Measurements from ENCODE around the gene C3orf20. TPM values are rescaled to one million over a fixed set of nuclear protein-coding genes. Genes with fewer than 3 reads are reported as not detected.

Gene C3orf20
- total RNA-seq, 1 experiment from 2014 or later = not detected

DNA sequence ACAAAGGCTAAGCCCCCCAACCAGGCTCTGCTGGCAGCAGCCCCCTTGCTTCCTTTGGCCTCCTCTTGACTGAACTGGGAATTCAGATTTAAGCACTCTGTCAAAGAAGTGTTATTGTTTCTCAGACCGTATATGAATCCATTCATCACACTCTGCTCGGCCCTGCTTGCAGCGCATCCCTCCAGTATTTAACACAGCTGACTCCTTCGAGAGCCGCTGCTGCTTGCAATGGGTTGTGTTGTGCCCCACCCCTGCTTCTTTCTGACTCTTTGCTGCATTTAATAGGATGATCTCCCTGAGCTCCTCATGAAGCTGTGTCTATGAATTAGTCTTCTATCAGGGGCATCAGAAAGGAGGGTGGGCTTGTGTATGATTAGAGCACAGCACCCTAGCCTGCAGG lies 31.2 kb downstream of the C3orf20 start:
- ChIA-PET CTCF (no interaction called here), POLR2A (no interaction called here)
- intact Hi-C loops (cut with micrococcal nuclease; ENCODE audit: unreplicated experiment) = no loop called here
- ATAC-seq = no peak
- no peak for DNase-seq (ENCODE audit: low read depth, low spot score)
- no TSS peak for BruUV-seq (replicated peaks)
- Histone ChIP-seq H3K27me3 (ENCODE audit: control insufficient read depth, insufficient read depth, low read length) (no peaks in the 10 kb centered on the region), H3K27ac (ENCODE audit: low read length) (no peak overlapping the region), H3K4me3 (ENCODE audit: low read depth in 2 of 2, low read length in 2 of 2) (no peak overlapping the region), H3K36me3 (ENCODE audit: control insufficient read depth, insufficient read depth, low read length) (no peaks in the 10 kb centered on the region), H3K4me1 (ENCODE audit: control insufficient read depth, insufficient read depth, low read length) (no peaks in the 10 kb centered on the region), H3K9me3 (ENCODE audit: control insufficient read depth, insufficient read depth, low read depth, low read length) (no peaks in the 10 kb centered on the region)
- TF ChIP-seq, protein P1, sequence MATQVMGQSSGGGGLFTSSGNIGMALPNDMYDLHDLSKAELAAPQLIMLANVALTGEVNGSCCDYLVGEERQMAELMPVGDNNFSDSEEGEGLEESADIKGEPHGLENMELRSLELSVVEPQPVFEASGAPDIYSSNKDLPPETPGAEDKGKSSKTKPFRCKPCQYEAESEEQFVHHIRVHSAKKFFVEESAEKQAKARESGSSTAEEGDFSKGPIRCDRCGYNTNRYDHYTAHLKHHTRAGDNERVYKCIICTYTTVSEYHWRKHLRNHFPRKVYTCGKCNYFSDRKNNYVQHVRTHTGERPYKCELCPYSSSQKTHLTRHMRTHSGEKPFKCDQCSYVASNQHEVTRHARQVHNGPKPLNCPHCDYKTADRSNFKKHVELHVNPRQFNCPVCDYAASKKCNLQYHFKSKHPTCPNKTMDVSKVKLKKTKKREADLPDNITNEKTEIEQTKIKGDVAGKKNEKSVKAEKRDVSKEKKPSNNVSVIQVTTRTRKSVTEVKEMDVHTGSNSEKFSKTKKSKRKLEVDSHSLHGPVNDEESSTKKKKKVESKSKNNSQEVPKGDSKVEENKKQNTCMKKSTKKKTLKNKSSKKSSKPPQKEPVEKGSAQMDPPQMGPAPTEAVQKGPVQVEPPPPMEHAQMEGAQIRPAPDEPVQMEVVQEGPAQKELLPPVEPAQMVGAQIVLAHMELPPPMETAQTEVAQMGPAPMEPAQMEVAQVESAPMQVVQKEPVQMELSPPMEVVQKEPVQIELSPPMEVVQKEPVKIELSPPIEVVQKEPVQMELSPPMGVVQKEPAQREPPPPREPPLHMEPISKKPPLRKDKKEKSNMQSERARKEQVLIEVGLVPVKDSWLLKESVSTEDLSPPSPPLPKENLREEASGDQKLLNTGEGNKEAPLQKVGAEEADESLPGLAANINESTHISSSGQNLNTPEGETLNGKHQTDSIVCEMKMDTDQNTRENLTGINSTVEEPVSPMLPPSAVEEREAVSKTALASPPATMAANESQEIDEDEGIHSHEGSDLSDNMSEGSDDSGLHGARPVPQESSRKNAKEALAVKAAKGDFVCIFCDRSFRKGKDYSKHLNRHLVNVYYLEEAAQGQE (IDR thresholded peaks at IDR 0.05; ENCODE audit: insufficient read depth in 1 of 2, low read depth in 2 of 2, low read length in 1 of 2) = no peak
- TF ChIP-seq SIN3A (IDR thresholded peaks at IDR 0.05; ENCODE audit: borderline replicate concordance, insufficient read depth, low read depth, low read length) (no peak), TCF7L2 (IDR thresholded peaks at IDR 0.05; ENCODE audit: low read depth, low read length) (no peak), POLR2AphosphoS5 (IDR thresholded peaks at IDR 0.05; ENCODE audit: low read depth, low read length) (no peak)
- TF ChIP-seq, protein P2, sequence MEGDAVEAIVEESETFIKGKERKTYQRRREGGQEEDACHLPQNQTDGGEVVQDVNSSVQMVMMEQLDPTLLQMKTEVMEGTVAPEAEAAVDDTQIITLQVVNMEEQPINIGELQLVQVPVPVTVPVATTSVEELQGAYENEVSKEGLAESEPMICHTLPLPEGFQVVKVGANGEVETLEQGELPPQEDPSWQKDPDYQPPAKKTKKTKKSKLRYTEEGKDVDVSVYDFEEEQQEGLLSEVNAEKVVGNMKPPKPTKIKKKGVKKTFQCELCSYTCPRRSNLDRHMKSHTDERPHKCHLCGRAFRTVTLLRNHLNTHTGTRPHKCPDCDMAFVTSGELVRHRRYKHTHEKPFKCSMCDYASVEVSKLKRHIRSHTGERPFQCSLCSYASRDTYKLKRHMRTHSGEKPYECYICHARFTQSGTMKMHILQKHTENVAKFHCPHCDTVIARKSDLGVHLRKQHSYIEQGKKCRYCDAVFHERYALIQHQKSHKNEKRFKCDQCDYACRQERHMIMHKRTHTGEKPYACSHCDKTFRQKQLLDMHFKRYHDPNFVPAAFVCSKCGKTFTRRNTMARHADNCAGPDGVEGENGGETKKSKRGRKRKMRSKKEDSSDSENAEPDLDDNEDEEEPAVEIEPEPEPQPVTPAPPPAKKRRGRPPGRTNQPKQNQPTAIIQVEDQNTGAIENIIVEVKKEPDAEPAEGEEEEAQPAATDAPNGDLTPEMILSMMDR (IDR thresholded peaks at IDR 0.05) = no peak
- in situ Hi-C loops (cut with HindIII; ENCODE audit: low pct_unique_long_range_greater_than_20kb, low sequenced_read_pairs) = no loop called here

DNA sequence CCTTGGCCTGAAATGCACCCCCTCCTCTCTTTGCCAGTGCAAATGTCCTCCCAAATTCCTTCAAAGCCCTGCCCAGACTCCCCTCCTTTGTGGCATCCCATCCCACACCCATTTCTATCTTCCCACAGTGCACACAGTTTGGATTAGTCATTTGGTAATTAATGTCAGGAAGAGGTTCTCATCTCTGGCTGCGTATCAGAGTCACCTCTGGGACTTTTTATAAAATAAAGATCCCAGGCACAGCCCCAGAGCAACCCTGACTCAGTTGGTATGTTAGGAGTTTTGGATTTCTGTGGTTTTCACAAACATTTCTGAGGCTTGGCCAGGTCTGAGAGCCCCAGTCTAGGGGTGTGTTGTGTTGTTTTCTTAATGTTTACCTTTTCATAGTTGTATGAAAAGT lies 41.6 kb downstream of the C3orf20 start:
- intact Hi-C loops (cut with micrococcal nuclease; ENCODE audit: unreplicated experiment) (no loop called here), in situ Hi-C loops (cut with HindIII; ENCODE audit: low pct_unique_long_range_greater_than_20kb, low sequenced_read_pairs) (no loop called here)
- DNase-seq (ENCODE audit: low read depth, low spot score) (no peak), ATAC-seq (no peak)
- Histone ChIP-seq H3K27me3 (ENCODE audit: control insufficient read depth, insufficient read depth, low read length) (no peaks in the 10 kb centered on the region; the same call in 1 of the 2 replicates), H3K9me3 (ENCODE audit: control insufficient read depth, insufficient read depth, low read depth, low read length) (no peaks in the 10 kb centered on the region), H3K4me1 (ENCODE audit: control insufficient read depth, insufficient read depth, low read length) (no peaks in the 10 kb centered on the region), H3K27ac (ENCODE audit: low read length) (no peak overlapping the region), H3K36me3 (ENCODE audit: control insufficient read depth, insufficient read depth, low read length) (no peaks in the 10 kb centered on the region), H3K4me3 (ENCODE audit: low read depth in 2 of 2, low read length in 2 of 2) (no peak overlapping the region)
- ChIA-PET POLR2A (no interaction called here), CTCF (no interaction called here)
- TF ChIP-seq, protein P1 (IDR thresholded peaks at IDR 0.05; ENCODE audit: insufficient read depth in 1 of 2, low read depth in 2 of 2, low read length in 1 of 2) = no peak
- TF ChIP-seq POLR2AphosphoS5 (IDR thresholded peaks at IDR 0.05; ENCODE audit: low read depth, low read length) (no peak), TCF7L2 (IDR thresholded peaks at IDR 0.05; ENCODE audit: low read depth, low read length) (no peak), SIN3A (IDR thresholded peaks at IDR 0.05; ENCODE audit: borderline replicate concordance, insufficient read depth, low read depth, low read length) (no peak)
- TF ChIP-seq, protein P2 (IDR thresholded peaks at IDR 0.05) = no peak
- BruUV-seq (replicated peaks) = no TSS peak
